HEK293 (cell line): ENCODE data around the gene CP.

ENCODE experiments used
- CTCF ChIA-PET: fragments of 350-600 bp; formaldehyde crosslinking; extraction: SDS; loops from one replicate; lab custom pipeline; 2021; ENCODE audit warnings: antibody characterized with exemption; lab: Yijun Ruan, JAX
- POLR2A ChIA-PET: fragments of 300-600 bp; formaldehyde crosslinking; extraction: SDS; loops from one replicate; lab custom pipeline; 2020; ENCODE audit warnings: antibody characterized with exemption, inconsistent platforms; lab: Yijun Ruan, JAX
- H3K27ac ChIP-seq: fragments of 200-500 bp; sonication (Bioruptor generic); 2 replicates; pipeline ENCODE4 v1.5.1; 2014; ENCODE audit warnings: low read depth, low read length, control low read depth, inconsistent platforms; ENCODE audit errors: extremely low read depth
- H3K36me3 ChIP-seq, 2 experiments: fragments of 200-500 bp in 1 of 2; sonication (Bioruptor generic) in 1 of 2; 1 replicate in 1 of 2; 2 replicates in 1 of 2; pipeline ENCODE4 v1.5.1; 2014 to 2017; ENCODE audit warnings: inconsistent platforms in 2 of 2, low read length in 2 of 2; ENCODE audit not compliant: control insufficient read depth in 2 of 2, insufficient read depth in 1 of 2
- H3K4me1 ChIP-seq: fragments of 200-500 bp; sonication (Bioruptor generic); 2 replicates; pipeline ENCODE4 v1.5.1; 2014; ENCODE audit warnings: mild to moderate bottlenecking, low read length, inconsistent platforms; ENCODE audit not compliant: control insufficient read depth, insufficient read depth
- H3K4me3 ChIP-seq: 2 replicates; pipeline ENCODE4 v1.5.1; 2011; ENCODE audit warnings: low read depth, mild to moderate bottlenecking, control low read depth, low read length, moderate library complexity
- H3K9me3 ChIP-seq: fragments of 200-500 bp; sonication (Bioruptor generic); 2 replicates; pipeline ENCODE4 v1.5.1; 2014; ENCODE audit warnings: low read depth, low read length, inconsistent platforms; ENCODE audit not compliant: control insufficient read depth, insufficient read depth
- ATF2 ChIP-seq: fragments of 450-650 bp; formaldehyde crosslinking; IDR thresholded peaks from 2 replicates; pipeline ENCODE4 v1.5.1; 2016; ENCODE audit warnings: missing biosample characterization, missing genetic modification characterization, low read depth
- BCL11A ChIP-seq: fragments of 450-650 bp; formaldehyde crosslinking; IDR thresholded peaks from 2 replicates; pipeline ENCODE4 v1.5.1; 2016; ENCODE audit warnings: low read depth, missing biosample characterization, missing genetic modification characterization
- REST ChIP-seq: fragments of 450-650 bp; formaldehyde crosslinking; IDR thresholded peaks from 2 replicates; pipeline ENCODE4 v1.5.1; 2016; ENCODE audit warnings: missing biosample characterization, missing genetic modification characterization
- YY1 ChIP-seq: fragments of 450-650 bp; formaldehyde crosslinking; IDR thresholded peaks from 2 replicates; pipeline ENCODE4 v1.5.1; 2018; ENCODE audit warnings: missing biosample characterization, missing genetic modification characterization
- ZNF184 ChIP-seq: fragments of 450-650 bp; IDR thresholded peaks from 2 replicates; pipeline ENCODE4 v1.5.1; 2018; ENCODE audit warnings: missing biosample characterization, mild to moderate bottlenecking, missing genetic modification characterization
- ZNF394 ChIP-seq: fragments of 450-650 bp; formaldehyde crosslinking; IDR thresholded peaks from 2 replicates; pipeline ENCODE4 v1.5.1; 2016; ENCODE audit warnings: missing biosample characterization, missing genetic modification characterization, mild to moderate bottlenecking, moderate library complexity, borderline replicate concordance
- ZNF416 ChIP-seq: fragments of 450-650 bp; formaldehyde crosslinking; IDR thresholded peaks from 2 replicates; pipeline ENCODE4 v1.5.1; 2016; ENCODE audit warnings: missing biosample characterization, missing genetic modification characterization
- ZNF555 ChIP-seq: fragments of 450-650 bp; formaldehyde crosslinking; conservative IDR thresholded peaks from 2 replicates; pipeline ENCODE4 v1.5.1; 2017; ENCODE audit warnings: missing biosample characterization, mild to moderate bottlenecking, missing genetic modification characterization, inconsistent platforms
- ZNF596 ChIP-seq: fragments of 450-650 bp; IDR thresholded peaks from 2 replicates; pipeline ENCODE4 v1.5.0; 2018; ENCODE audit warnings: missing biosample characterization, mild to moderate bottlenecking, missing genetic modification characterization, moderate library complexity
- ZNF610 ChIP-seq: fragments of 450-650 bp; formaldehyde crosslinking; IDR thresholded peaks from 2 replicates; pipeline ENCODE4 v1.5.1; 2016; ENCODE audit warnings: missing biosample characterization, missing genetic modification characterization, borderline replicate concordance
- ZNF658 ChIP-seq: fragments of 450-650 bp; formaldehyde crosslinking; IDR thresholded peaks from 2 replicates; pipeline ENCODE4; 2016; ENCODE audit warnings: missing biosample characterization, missing genetic modification characterization
- ZNF664 ChIP-seq: fragments of 450-650 bp; formaldehyde crosslinking; IDR thresholded peaks from 2 replicates; pipeline ENCODE4 v1.5.1; 2016; ENCODE audit warnings: missing biosample characterization, missing genetic modification characterization
- ZNF677 ChIP-seq: fragments of 450-650 bp; IDR thresholded peaks from 2 replicates; pipeline ENCODE4 v1.5.0; 2018; ENCODE audit warnings: missing biosample characterization, mild to moderate bottlenecking, missing genetic modification characterization, moderate library complexity
- ZNF692 ChIP-seq: fragments of 450-650 bp; formaldehyde crosslinking; IDR thresholded peaks from 2 replicates; pipeline ENCODE4 v1.5.1; 2016; ENCODE audit warnings: missing biosample characterization, missing genetic modification characterization
- ZNF777 ChIP-seq: fragments of 450-650 bp; formaldehyde crosslinking; IDR thresholded peaks from 2 replicates; pipeline ENCODE4 v1.5.1; 2017; ENCODE audit warnings: missing biosample characterization, missing genetic modification characterization, borderline replicate concordance

Gene CP

GRCh38 chr3:149221783-149222517, at the start of gene CP:
Gene CP, minus strand, starts transcription at chr3:149221829. Its CDS starts 37 bp downstream, at chr3:149221792.
- no peak for TF ChIP-seq REST
- TF ChIP-seq ZNF777: no peak
- TF ChIP-seq ZNF664 (tag by site-specific recombination): no peak
- TF ChIP-seq ZNF692 (tag by site-specific recombination): no peak
- no peak for TF ChIP-seq BCL11A (tag by site-specific recombination)
- no peak for TF ChIP-seq ZNF394 (tag by site-specific recombination)
- TF ChIP-seq ZNF677 (tag by site-specific recombination): no peak
- ChIA-PET CTCF (no interaction called here), POLR2A (no interaction called here)
- Histone ChIP-seq H3K4me3 (no peak within 1 kb of the TSS), H3K36me3 (no peaks in the 10 kb centered on the region), H3K27ac (no peak within 1 kb of the TSS), H3K9me3 (no peaks in the 10 kb centered on the region), H3K4me1 (no peaks in the 10 kb centered on the region; the same call in 1 of the 2 replicates)

- CTCF ChIA-PET: interaction anchor here (0.6 to 4.0 kb wide), 3 partner anchors 15 to 207 kb away, joined by 3 to 42 read pairs (median 5); no protein-coding TSS in a partner anchor
- H3K4me1 ChIP-seq: no peaks in the 10 kb centered on the region
- H3K27ac ChIP-seq: no peak overlapping the region
- no peaks in the 10 kb centered on the region for H3K9me3 ChIP-seq
- no peak for TF ChIP-seq ZNF416 (tag by site-specific recombination)
- TF ChIP-seq ATF2 (tag by site-specific recombination): peak; percentile 53
- no peaks in the 10 kb centered on the region for H3K36me3 ChIP-seq
- POLR2A ChIA-PET: no interaction called here
- H3K4me3 ChIP-seq: no peak overlapping the region
These were observed 48.6 kb upstream of the CP start for GRCh38 chr3:149270180-149270579.

GRCh38 chr3:149269687-149270086, 48.1 kb upstream of the CP start:
- H3K4me3 ChIP-seq: no peak overlapping the region
- ChIA-PET POLR2A (no interaction called here), CTCF (interaction anchor here (0.6 kb wide), 1 partner anchor 164 kb away, joined by 3 read pairs; no protein-coding TSS in a partner anchor)
- no peak overlapping the region for H3K27ac ChIP-seq
- no peaks in the 10 kb centered on the region for H3K36me3 ChIP-seq
- no peaks in the 10 kb centered on the region for H3K4me1 ChIP-seq
- no peaks in the 10 kb centered on the region for H3K9me3 ChIP-seq
- TF ChIP-seq ZNF555 (tag by site-specific recombination) (no peak), ZNF596 (tag by site-specific recombination) (no peak), ZNF184 (no peak), YY1 (no peak), ZNF610 (tag by site-specific recombination) (no peak), ZNF658 (no peak)
